Ovary (tissue), 3 donors: ENCODE measurements around the gene SLC1A7.

Experiments
- CTCF ChIP-seq, 3 donors: fragments of 450-650 bp in 2 of 3; fragments of 200-600 bp in 1 of 3; IDR thresholded peaks; one replicate each; pipeline versions ENCODE4 v1.5.1 to v1.8.0; 2016 to 2022; ENCODE audit warnings: antibody characterized with exemption in 3 of 3, mild to moderate bottlenecking in 1 of 3
- EP300 ChIP-seq: sonication (generic); formaldehyde crosslinking; IDR thresholded peaks from one replicate; pipeline ENCODE4 v1.6.1; 2017; ENCODE audit warnings: antibody characterized with exemption
- POLR2A ChIP-seq: fragments of 450-650 bp; IDR thresholded peaks from one replicate; pipeline ENCODE4 v1.6.1; 2017; ENCODE audit warnings: antibody characterized with exemption, mild to moderate bottlenecking, moderate library complexity
- donor health status: DM: no; HTN: no; CAD: no.

- TF ChIP-seq CTCF (IDR thresholded peaks at IDR 0.05) (no peak), POLR2A (no peak), EP300 (no peak)
These were observed 64.9 kb downstream of the SLC1A7 start for GRCh38 chr1:53077599-53077965.
